HG03439 (cell line): ENCODE results near the gene KIAA1755.

ENCODE experiments used
- ATAC-seq: cut with Tn5 transposase; IDR thresholded peaks from one replicate; pipeline ENCODE4 v1.9.1; 2021; ENCODE audit warnings: mild to moderate bottlenecking, moderate library complexity; ENCODE audit not compliant: unreplicated experiment

KIAA1755 gene, protein sequence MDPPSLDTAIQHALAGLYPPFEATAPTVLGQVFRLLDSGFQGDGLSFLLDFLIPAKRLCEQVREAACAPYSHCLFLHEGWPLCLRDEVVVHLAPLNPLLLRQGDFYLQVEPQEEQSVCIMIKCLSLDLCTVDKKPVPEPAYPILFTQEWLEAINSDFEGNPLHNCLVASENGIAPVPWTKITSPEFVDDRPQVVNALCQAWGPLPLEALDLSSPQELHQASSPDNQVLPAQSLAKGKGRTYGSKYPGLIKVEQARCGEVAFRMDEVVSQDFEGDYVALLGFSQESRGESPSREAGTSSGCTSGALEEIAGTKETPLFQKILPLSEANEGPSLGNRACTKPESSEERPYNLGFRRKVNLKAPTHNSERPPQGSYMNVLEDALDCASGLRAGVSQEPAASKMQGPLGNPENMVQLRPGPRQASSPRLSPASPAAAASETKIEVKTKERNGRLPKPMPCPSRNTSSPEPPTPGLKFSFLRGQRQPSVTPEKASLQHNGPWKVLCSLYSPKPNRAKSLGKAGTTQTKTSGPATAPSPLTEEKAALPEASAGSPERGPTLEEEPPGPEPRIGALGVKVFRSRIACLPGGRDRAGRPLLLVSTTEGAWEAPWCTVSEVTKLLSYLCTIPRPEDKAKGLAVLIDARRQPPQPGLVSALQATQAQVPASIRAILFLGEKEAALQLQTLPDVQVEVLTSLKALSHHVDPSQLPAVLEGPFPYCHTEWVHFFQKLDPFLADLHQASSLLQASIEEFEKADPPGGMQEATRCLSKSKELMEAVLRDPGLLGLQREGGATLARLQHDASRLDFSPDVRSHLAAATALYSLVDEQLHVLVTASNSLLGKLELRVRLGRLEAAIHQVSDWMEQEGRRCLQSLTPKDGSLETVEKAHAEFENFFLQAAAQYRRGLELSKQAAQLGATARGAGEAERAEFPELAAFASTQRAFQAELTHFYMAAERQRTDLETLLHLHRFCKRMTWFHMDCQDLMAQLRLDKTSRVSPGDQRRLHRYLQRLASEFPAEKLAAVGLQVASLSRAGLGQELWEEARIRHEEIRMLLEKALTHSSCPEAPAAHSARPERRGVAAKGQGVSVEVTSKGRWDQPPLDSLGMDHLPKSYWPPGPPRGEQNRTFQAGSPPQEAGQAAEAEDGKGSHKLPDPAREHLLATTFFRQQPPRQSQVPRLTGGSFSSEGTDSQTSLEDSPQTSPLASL

DNA sequence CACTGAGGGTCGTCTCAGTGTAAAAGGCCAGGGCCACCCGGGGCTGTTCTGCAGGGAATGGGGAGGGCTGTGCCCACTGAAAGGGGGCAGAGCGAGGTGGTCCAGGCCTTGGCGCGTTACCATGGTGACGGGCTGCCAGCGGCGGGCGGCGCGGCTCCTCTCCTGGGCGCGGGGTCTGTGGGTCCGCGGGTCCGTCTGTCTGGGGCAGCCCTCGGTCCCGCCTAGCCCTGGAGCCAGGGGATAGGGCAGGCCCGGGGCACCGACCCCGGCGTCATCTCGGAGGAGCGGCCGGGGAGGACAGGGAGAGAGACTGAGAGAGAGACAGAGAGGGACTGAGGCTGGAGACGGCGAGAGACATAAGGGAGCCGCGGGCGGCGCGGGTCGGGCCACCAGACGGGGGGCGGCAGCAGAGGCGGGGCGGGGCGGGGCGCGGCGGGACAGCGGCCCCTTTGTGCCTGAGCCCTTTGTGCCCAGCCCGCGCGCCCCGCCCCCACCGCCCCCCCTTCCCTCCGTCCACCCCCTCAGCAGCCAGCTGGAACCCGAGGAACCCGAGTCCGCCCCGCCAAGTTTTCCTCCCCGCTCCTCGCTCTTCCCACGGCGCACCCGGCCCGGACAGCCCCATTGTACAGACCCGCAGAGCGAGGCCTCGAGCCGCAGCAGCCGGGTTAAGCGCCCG, at the start of gene KIAA1755:
Gene KIAA1755, minus strand, starts transcription at position 358 of the 676 bp plus-strand sequence. Its CDS starts 235 bp downstream, at position 123.
- ATAC-seq = no peak

DNA sequence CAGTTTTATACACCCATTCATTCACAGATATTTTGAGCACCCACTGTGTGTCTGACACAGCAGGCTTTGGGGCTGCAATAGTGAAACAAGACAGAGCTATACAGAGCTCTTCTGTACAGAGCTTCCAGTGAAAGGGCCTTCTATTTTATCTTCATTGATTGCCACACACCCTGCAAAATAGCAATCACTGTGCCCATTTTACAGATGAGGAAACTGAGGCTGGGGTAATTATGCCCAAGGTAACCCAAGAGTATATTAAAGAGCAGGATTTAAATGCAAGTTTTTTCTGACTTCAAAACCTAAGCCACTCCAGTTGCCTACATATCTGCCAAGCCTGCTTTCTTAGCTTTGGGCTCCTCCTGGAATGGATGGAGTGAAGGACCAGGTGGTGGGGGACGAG, 47.9 kb upstream of the KIAA1755 start:
- ATAC-seq = no peak

DNA sequence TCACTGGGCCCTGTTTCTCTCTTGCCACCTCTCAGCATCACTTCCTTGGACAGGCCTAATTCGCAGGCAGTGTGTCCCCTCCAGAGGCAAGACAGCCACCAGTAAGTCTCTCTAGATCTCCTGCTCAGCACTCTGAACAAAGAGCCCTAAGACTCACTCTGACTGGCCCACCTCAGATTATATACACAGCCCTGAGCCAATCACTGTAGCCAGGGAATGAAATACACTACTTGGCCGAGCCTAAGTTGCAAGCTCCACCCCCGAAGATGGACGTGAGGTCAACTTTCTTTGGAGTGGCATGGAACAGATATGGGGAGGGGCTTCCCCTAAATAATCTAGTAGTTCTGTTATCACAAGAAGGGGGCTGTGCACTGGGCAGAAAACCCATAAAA, 47.5 kb upstream of the KIAA1755 start:
- no peak for ATAC-seq

DNA sequence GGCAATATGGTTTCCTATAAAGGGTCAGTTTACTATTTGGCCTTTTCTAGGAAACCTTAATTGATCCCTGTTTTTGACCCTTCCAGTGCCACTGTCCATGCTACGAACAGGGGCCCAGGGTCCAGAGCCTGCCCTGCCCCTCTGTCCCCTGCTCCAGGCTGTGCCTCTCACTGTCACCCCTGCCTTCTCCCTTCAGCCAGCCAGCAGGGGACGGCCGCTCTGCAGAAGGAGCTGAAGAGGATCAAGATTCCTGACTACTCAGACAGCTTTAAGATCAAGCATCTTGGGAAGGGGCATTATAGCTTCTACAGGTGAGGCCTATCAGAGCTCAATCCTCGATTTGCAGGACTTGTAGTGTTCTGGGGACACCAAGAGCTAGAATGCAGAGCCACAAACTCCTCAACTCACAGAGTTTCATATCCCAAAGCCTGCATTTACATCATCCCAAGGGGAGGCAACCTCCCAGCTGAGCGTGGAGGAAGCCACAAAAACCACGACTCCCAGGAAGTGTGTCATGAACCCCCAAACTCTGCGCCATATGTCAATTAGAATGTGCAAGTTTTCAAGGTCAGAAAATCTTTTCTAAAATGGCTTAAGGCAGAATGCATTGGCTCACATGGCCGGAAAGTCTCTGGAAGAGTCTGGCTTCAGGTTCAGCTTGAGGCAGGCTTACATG, 47.0 kb upstream of the KIAA1755 start:
- ATAC-seq = no peak

DNA sequence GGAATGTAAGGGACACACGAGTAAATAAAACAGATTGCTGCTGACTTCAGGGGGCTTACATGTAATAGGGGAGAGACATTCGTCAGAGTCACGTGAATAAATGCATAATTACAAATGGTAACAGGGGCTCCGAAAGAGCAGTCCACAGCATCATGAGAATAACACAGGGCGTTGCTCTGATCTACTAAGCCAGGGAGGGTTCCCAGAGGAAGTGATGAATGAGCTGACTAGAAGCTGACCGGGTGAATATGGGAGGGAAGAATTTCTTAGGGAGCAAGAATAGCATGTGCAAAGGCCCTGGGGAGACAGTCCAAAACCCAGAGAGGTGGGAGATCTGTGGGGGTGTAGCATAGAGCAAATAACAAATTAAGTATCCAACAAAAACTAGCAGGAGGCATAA, 45.8 kb upstream of the KIAA1755 start:
- no peak for ATAC-seq

DNA sequence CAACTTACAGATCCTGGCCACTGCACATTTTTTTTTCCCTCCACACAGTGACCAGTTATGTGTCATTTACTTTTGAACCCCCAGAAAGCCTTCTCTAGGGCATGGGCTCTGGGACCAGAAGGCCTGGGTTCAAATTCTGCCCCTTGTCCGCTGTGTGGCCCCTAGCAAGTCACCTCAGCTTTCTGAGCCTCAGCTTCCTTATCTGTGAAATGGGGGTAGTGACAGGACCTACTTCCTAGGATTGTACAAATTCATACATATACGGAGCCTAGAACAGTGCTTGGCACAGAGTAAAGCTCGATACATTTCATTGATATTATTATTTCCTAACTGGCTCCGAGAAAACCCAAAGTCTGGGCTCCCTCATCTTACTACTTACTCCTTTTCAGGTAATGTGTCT, 45.0 kb upstream of the KIAA1755 start:
- no peak for ATAC-seq

DNA sequence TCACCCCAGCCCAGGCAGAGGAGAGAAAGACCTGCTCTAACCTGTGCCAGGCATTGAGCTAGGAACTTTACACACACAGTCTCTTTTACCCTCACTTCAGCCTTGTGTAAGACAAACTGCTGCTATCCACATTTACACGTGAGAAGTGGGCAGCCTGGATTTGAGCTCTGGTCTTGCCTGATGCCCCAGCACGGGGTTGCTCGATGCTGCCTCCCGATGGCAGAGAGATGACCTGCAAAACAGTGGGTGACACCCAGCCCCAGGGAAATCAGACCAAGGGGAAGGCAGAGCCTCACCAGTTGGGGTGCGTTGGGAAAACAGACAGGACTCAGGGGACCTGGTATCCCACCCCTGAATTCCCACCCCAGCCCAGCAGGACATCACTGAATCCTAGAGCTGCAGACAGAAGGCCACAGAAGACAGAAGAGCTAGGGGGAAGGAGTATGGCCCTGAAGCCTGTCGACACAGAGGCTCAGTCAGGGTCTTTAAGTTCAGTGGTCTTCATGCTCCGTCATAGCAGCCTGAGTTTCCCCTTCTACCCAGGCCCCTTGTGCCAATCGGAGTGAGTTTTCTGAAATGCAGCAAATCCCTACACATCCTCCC, 44.4 kb upstream of the KIAA1755 start:
- no peak for ATAC-seq

DNA sequence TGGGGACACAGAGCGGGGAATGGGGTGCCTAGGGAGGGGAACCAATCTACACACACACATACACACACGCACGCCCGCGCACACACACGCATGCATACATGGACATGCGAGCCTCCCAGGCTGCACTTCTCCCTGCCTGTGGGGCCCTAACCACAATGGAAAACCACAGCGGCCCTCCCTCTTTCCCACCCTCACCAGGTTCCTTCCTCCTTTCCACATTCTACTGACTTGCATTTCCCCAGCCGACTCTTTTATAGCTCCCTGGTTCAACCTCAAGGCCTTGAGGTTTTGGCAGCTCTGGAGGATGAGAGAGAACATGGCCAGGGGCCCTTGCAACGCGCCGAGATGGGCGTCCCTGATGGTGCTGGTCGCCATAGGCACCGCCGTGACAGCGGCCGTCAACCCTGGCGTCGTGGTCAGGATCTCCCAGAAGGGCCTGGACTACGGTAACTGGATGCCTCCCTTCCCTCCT, 43.4 kb upstream of the KIAA1755 start, which contains the start of gene BPI:
Gene BPI, plus strand, starts transcription at position 249 of the 472 bp plus-strand sequence. Its CDS starts 68 bp downstream, at position 317.
- ATAC-seq = no peak

DNA sequence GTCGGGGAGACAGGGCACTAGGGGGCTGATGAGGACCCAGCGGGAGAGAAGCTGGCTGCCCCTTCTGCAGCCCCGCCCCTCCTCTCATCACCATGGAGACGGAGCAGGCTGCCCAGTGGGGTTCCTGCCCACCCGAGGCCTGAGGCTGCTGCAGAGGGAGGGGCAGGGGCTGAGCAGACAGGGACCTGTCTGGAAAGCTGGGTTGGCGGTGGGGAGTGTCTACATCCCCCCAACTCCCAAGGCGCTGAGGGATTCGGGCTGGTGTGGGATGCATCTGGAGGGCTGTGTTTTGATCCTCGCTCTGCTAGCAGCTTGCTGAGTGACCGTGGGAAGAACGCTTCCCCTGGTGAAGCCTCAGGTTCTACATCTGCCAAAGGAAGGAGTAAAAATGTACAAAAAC, 42.3 kb upstream of the KIAA1755 start:
- ATAC-seq = no peak

DNA sequence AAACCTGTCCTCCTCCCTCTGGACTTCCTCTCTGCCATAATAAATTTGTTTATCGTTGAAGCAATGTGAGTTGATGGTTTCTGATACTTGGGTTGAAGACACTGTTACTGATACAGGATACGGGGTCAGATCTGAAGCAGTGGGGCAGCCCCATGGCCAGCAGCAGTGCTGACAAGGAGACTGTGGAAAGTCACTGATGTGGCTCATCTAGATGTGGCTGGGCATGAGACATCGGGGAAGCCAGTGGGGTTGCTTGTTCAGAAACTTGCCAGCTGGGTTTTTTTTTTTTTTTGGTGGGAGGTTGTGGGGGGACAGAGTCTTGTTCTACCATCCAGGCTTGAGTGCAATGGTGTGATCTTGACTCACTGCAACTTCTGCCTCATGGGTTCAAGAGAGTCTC, 40.8 kb upstream of the KIAA1755 start:
- no peak for ATAC-seq

DNA sequence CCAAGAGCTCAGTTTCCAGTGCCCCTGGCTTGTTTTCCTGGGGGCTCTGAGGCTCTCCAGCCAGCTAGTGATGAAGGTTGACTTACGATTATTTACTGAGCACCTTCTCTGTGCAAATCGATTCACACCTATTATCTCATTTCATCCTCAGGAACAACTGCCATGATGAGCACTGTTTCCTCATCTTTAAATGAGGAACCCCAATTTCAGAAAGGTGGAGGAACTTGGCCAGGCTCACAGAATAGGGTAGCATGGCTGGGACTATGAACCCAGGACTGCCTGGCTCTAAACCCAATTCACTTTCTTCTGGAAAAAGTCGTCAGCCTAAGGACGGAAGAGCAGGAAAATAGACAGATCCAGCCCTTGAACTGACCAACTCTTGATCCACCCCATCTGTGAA, 39.9 kb upstream of the KIAA1755 start:
- no peak for ATAC-seq

DNA sequence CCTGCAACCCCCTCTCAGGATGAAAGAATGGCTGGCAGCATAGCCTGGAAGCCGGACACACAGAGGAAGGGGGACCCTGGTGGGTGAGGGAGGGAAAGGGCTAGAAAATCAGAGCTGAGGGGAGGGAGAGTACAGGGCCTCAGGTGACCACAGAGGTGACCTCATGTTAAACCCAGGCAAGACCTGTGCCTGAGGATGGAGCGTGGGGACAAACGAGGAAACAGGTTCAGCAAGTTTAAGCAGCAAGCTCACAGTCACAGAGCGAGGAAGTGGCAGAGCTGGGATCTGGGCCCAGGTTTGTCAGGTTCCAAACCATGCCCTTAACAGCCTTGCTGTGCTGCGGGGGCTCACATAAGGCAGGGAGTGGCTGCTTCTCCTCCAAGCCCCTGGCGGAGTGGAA, 39.4 kb upstream of the KIAA1755 start:
- ATAC-seq = no peak

DNA sequence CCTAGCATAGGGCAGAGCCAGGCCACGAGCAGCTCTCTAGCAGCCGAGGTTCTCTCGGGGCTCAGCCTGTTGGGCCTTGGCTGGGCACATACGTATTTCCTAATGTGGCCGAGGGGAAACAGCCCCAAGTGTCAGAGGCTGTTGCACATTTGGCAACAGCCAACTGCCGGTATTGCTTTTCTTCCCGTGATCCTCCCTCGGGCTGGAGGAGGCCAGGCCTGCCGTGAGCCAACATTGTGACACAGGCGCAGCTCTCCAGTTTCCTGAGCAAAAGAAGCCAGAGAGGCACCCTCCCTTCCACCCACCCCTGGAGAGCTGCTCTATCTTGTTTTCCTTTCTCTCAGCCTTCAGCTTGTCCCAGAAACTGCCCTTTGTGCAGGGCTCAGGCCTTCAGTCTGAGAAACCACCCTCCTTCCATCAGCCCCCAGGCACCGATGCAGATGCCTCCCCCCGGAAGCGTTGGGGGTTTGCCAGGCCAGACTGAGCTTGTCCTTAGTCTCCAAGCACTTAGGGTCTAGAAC, 38.3 kb upstream of the KIAA1755 start:
- ATAC-seq = no peak

DNA sequence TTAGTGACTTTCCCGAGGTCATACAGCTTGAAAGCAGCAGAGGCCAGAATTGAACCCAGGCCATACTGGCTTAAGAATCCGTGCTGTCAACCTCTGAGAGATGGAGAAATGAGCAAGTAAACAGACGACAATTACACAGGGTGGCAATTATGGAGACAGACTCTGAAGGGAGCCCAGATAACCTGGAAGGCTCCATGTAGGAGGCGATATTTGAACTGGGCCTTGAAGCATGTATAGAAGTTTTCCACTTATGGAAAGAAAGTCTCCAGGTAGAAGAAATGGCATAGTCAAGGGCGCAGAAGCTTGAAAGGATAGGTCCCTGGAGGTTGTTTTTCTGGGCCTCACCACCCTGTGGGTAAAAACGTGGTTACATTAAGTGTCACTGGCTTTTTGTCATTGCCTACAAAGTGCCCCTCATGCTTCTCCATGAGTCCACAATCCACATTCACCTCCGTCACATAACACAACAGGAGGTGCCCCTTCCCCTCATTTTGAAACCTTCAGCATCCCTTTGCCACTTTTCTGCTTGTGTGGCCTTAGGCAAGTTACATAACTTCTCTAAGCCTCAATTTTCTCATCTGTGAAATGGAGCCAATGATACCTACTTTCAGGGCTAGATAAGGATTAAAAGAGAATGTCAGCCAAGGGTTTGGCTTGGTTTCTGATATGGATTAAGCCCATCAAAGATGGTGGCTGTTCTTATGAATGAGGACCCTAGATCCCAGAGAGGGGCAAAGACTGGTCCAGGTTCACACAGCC, 37.6 kb upstream of the KIAA1755 start:
- ATAC-seq = no peak

DNA sequence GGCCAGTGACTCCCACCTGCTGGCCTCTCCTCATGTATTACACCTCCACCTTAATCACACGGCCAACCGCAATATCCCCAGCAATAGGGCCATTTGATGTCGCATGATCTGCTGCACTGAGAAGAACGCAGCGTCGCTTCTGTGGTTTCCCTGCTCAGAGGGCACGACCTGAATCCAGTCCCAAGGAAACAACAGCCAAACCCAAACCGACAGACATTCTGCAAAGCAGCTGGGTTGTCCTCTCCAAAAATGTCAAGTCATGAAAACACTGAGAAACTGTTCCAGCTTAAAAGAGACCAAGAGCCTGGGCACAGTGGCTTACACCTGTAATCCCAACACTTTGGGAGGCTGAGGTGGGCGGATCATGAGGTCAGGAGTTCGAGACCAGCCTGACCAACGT, 35.9 kb upstream of the KIAA1755 start:
- ATAC-seq = no peak

DNA sequence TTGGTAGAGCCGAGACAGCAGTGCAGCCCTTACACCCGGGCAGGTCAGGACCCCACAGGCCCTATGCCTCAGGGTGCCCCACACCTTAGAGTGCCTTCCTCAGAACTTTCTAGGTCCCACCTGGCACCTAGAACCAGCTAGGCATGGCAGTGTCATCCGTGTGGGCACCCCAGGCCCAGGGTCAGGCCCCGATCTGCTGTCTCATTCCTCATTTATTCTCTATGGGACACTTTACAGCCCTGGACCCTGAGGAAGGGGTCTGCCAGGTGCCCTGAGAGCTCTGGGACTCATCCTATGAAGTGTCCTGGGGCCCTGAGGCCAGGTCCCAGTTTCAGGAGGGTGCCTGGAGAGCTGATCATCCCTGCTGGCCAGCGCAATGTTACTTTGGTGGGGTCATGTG, 35.3 kb upstream of the KIAA1755 start:
- ATAC-seq = no peak

DNA sequence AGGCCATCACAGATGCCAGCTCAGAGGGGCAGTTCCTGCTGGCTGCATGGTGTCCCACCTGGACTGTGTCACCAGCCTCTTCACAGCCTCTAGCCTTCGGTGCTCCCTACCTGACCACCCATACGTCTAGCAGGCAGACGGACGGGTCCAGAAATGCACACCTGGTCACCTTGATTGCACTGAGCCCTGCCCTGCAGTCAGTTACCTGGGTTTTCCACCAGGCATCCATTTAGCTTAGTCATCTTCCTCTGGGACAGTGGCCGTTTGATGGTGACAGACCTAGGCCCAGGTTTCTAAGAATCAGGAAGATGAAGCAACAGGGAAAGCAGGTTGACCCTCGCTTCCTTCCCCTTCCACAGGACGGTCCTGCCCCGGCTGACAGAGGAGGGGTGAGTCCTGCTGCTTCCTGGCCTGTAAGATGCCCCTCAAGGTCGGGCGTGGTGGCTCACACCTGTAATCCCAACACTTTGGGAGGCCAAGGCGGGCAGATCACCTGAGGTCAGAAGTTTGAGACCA, 33.6 kb upstream of the KIAA1755 start:
- no peak for ATAC-seq

DNA sequence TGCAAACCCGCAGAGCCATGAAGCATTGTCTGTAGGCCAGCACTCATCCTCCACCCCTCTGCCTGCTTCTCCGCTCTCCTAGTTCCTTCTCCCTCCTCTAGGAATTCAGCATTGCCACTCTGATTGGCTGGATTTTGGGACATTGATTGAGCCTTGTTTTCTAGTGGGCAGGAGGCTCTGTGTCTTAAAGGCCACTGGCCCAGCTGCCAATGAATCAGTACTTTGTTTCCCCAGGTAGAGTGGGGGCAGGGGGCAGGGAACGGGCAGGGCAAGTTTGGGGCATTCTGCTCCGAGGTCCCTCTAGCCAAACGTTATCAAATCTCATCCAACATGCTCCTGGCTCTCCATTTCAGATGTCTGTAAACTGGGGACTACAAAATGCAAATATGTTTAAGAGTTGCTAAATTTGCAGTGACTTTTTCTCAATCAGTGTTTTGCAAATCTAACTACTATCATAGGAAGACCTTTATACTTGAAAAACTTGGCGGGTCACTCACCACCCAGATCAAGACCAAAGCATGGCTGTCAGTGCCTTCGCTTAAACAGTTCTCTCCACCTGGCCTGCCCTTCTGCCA, 33.0 kb upstream of the KIAA1755 start:
- ATAC-seq = no peak
